ENCODE measurements around the gene OR5AU1.

OR5AU1 gene

GRCh38 chr14:21201732-21202462 lies 46.0 kb upstream of the OR5AU1 start:
- DNase-seq (ENCODE audit: low read depth) = no peak
- no peak overlapping the region for H3K4me3 ChIP-seq (ENCODE audit: low read depth, low read length)
- TF ChIP-seq CTCF (IDR thresholded peaks at IDR 0.05; ENCODE audit: insufficient read depth, low read depth, low read length, missing control alignments) = no peak

GRCh38 chr14:21200752-21201461 lies 45.0 kb upstream of the OR5AU1 start:
- TF ChIP-seq CTCF (IDR thresholded peaks at IDR 0.05; ENCODE audit: insufficient read depth, low read depth, low read length, missing control alignments) = no peak
- DNase-seq (ENCODE audit: low read depth) = no peak
- H3K4me3 ChIP-seq (ENCODE audit: low read depth, low read length) = no peak overlapping the region

GRCh38 chr14:21199611-21200560 lies 44.0 kb upstream of the OR5AU1 start:
- TF ChIP-seq CTCF (IDR thresholded peaks at IDR 0.05; ENCODE audit: insufficient read depth, low read depth, low read length, missing control alignments) = no peak
- DNase-seq (ENCODE audit: low read depth) = no peak
- H3K4me3 ChIP-seq (ENCODE audit: low read depth, low read length) = no peak overlapping the region

- no peak for DNase-seq (ENCODE audit: low read depth)
- no peak overlapping the region for H3K4me3 ChIP-seq (ENCODE audit: low read depth, low read length)
- no peak for TF ChIP-seq CTCF (IDR thresholded peaks at IDR 0.05; ENCODE audit: insufficient read depth, low read depth, low read length, missing control alignments)
These were observed 41.7 kb upstream of the OR5AU1 start for GRCh38 chr14:21197418-21198205.

- no peak overlapping the region for H3K4me3 ChIP-seq (ENCODE audit: low read depth, low read length)
- no peak for DNase-seq (ENCODE audit: low read depth)
- TF ChIP-seq CTCF (IDR thresholded peaks at IDR 0.05; ENCODE audit: insufficient read depth, low read depth, low read length, missing control alignments) = no peak
These were observed 38.7 kb upstream of the OR5AU1 start for GRCh38 chr14:21194597-21194996.

- no peak for DNase-seq (ENCODE audit: low read depth)
- TF ChIP-seq CTCF (IDR thresholded peaks at IDR 0.05; ENCODE audit: insufficient read depth, low read depth, low read length, missing control alignments) = no peak
- no peak overlapping the region for H3K4me3 ChIP-seq (ENCODE audit: low read depth, low read length)
These were observed 37.1 kb upstream of the OR5AU1 start for GRCh38 chr14:21192875-21193535.
